G401 (cell line): ENCODE results near the gene RPS21. TPM values are rescaled to one million over a fixed set of nuclear protein-coding genes. Genes with fewer than 3 reads are reported as not detected.

Source experiments
- DNase-seq: peaks from one replicate; pipeline ENCODE4 v3.0.0-alpha.2; 2015; ENCODE audit warnings: low spot score
- in situ Hi-C: cut with HindIII; loops from 2 replicates; pipeline ENCODE4 v1.10.0; 2016; ENCODE audit warnings: low sequenced_read_pairs, mixed read lengths
- total RNA-seq: library from RNA; depleted of rRNA; stranded (reverse); fragments of >200 nt; shearing (Covaris generic); gene quantifications from 2 replicates; pipeline ENCODE4 v1.2.3, GENCODE V29; 2014

The RPS21 gene
- total RNA-seq, 1 experiment from 2014 or later = 1,245 TPM

- peak; percentile 65 for DNase-seq
- in situ Hi-C loops = no loop called here
These were observed 23.6 kb upstream of the RPS21 start for GRCh38 chr20:62362991-62363919.

GRCh38 chr20:62363920-62364851 is 22.7 kb upstream of the RPS21 start:
- DNase-seq = peak; percentile 6
- in situ Hi-C loops = no loop called here

GRCh38 chr20:62364911-62365736 is 21.8 kb upstream of the RPS21 start:
- in situ Hi-C loops = no loop called here
- peak; percentile 50 for DNase-seq

- in situ Hi-C loops = no loop called here
- DNase-seq = peak; percentile 54
These were observed 21.0 kb upstream of the RPS21 start for GRCh38 chr20:62365814-62366369.

- in situ Hi-C loops = no loop called here
- peak; percentile 28 for DNase-seq
These were observed 20.4 kb upstream of the RPS21 start for GRCh38 chr20:62366370-62367135.

GRCh38 chr20:62367136-62367632 is 19.7 kb upstream of the RPS21 start, which contains the start of gene LAMA5:
TSS of gene LAMA5 (minus strand) at chr20:62367312. CDS start at chr20:62367245, 67 bp downstream.
- peak; percentile 53 for DNase-seq
- in situ Hi-C loops = no loop called here

GRCh38 chr20:62367633-62368391 is 19.1 kb upstream of the RPS21 start:
- in situ Hi-C loops = no loop called here
- peak; percentile 20 for DNase-seq

- in situ Hi-C loops = no loop called here
- peak; percentile 10 for DNase-seq
These were observed 18.4 kb upstream of the RPS21 start for GRCh38 chr20:62368392-62368975.

GRCh38 chr20:62368976-62369814 is 17.7 kb upstream of the RPS21 start:
- in situ Hi-C loops = no loop called here
- DNase-seq = no peak

GRCh38 chr20:62369815-62370114 is 17.1 kb upstream of the RPS21 start:
- in situ Hi-C loops = no loop called here
- DNase-seq = no peak

- DNase-seq = no peak
- in situ Hi-C loops = no loop called here
These were observed 16.6 kb upstream of the RPS21 start for GRCh38 chr20:62370115-62370806.

- in situ Hi-C loops = no loop called here
- no peak for DNase-seq
These were observed 15.9 kb upstream of the RPS21 start for GRCh38 chr20:62370807-62371587.

- in situ Hi-C loops = no loop called here
These were observed 15.3 kb upstream of the RPS21 start for GRCh38 chr20:62371588-62372041.

GRCh38 chr20:62372042-62372993 is 14.6 kb upstream of the RPS21 start:
- in situ Hi-C loops = no loop called here
- no peak for DNase-seq

More at GRCh38 chr20:62371588-62372041, 15.3 kb upstream of the RPS21 start:
- DNase-seq = no peak
